Muscle of leg (tissue), 11 donors: ENCODE results near the gene MMP1. TPM values are rescaled to one million over a fixed set of nuclear protein-coding genes. Genes with fewer than 3 reads are reported as not detected.

Source experiments
- DNase-seq: peaks from one replicate; pipeline ENCODE4 v3.0.0; 2013
- H3K27ac ChIP-seq: one replicate; pipeline ENCODE4 v1.5.1; 2013; ENCODE audit warnings: mild to moderate bottlenecking, low read length, control low read depth
- H3K27me3 ChIP-seq: one replicate; pipeline ENCODE4 v1.6.1; 2013; ENCODE audit warnings: low read length; ENCODE audit not compliant: control insufficient read depth, insufficient read depth
- H3K36me3 ChIP-seq: one replicate; pipeline ENCODE4 v1.6.1; 2013; ENCODE audit warnings: low read length; ENCODE audit not compliant: control insufficient read depth, insufficient read depth
- H3K4me1 ChIP-seq: one replicate; pipeline ENCODE4 v1.6.1; 2013; ENCODE audit warnings: low read length; ENCODE audit not compliant: control insufficient read depth, insufficient read depth
- H3K4me3 ChIP-seq: one replicate; pipeline ENCODE4 v1.5.1; 2013; ENCODE audit warnings: low read length, control low read depth
- H3K9me3 ChIP-seq: replicated peaks from 2 replicates; pipeline ENCODE4 v1.6.1; 2013; ENCODE audit warnings: low read depth, low read length; ENCODE audit not compliant: control insufficient read depth
- WGBS: methylation state at CpG from one replicate; pipeline ENCODE4 v1.1.5; 2013; ENCODE audit warnings: missing lambda C conversion rate; ENCODE audit not compliant: insufficient coverage; 5-methylcytosine and 5-hydroxymethylcytosine counted together
- polyA plus RNA-seq, 8 donors: library from polyadenylated mRNA; unstranded; fragments of 120-200 nt; gene quantifications; one replicate each; pipeline versions ENCODE4 v1.2.1 to v1.2.3, GENCODE V29; 2013; ENCODE audit warnings: inconsistent platforms in 1 of 8, low replicate concordance in 1 of 8; ENCODE audit not compliant: insufficient read length in 8 of 8, insufficient read depth in 1 of 8
- total RNA-seq: library from RNA; stranded (reverse); fragments of 120-200 nt; gene quantifications from one replicate; pipeline ENCODE4 v1.2.4, GENCODE V29; 2013

MMP1 gene
- total and polyA plus RNA-seq, 9 donors = 0.04 to 3.8 (median 0.88) TPM

- Histone ChIP-seq H3K4me1 (no peaks in the 10 kb centered on the region), H3K27me3 (no peaks in the 10 kb centered on the region), H3K4me3 (no peak overlapping the region), H3K9me3 (no peaks in the 10 kb centered on the region), H3K36me3 (no peaks in the 10 kb centered on the region), H3K27ac (no peak overlapping the region)
- 62% methylated on average over 5 of the region's 8 CpGs for WGBS
- no peak for DNase-seq
Observed at GRCh38 chr11:102788334-102788995, 9.5 kb downstream of the MMP1 start.

DNA sequence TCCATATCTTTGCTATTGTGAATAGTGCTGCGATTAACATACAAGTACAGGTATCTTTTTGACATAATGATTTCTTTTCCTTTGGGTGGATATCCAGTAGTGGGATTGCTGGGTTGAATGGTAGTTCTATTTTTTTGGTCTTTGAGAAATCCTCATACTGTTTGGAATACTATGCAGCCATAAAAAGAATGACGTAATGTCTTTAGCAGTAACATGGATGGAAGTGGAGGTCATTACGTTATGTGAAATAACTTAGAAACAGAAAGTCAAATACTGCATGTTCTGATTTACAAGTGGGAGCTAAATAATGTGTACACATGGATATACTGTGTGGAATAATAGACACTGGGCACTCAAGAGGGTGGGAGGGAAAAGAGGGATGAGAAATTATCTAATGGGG, 13.6 kb downstream of the MMP1 start:
- Histone ChIP-seq H3K4me1 (no peaks in the 10 kb centered on the region), H3K27me3 (no peaks in the 10 kb centered on the region), H3K27ac (no peak overlapping the region), H3K36me3 (no peaks in the 10 kb centered on the region), H3K9me3 (no peaks in the 10 kb centered on the region), H3K4me3 (no peak overlapping the region)
- no peak for DNase-seq
- WGBS = 75% methylated on average over 1 of the region's 3 CpGs

- Histone ChIP-seq H3K36me3 (no peaks in the 10 kb centered on the region), H3K4me3 (no peak overlapping the region), H3K9me3 (no peaks in the 10 kb centered on the region), H3K27ac (no peak overlapping the region), H3K27me3 (no peaks in the 10 kb centered on the region), H3K4me1 (no peaks in the 10 kb centered on the region)
- 80% methylated on average over 1 of the region's 2 CpGs for WGBS
- no peak for DNase-seq
Observed at GRCh38 chr11:102783720-102784119, 14.2 kb downstream of the MMP1 start.

DNA sequence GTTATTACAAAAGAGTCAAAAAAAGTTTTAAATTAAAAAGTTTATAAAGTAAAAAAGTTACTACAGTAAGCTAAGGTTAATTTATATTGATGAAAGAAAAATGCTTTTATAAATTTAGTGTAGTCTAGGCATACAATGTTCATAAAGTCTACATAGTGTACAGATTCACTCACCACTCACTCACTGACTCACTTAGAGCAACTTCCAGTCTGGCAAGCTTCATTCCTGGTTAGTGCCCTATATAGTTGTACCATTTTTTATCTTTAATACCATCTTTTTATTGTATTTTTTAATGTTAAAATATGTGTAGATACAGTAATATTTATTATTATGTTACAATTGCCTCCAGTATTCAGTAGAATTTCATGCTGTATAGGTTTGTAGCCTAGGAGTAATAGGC, 14.9 kb downstream of the MMP1 start:
- no peak for DNase-seq
- no peaks in the 10 kb centered on the region for H3K27me3 ChIP-seq
- no peak overlapping the region for H3K27ac ChIP-seq
- H3K4me1 ChIP-seq = no peaks in the 10 kb centered on the region
- no peaks in the 10 kb centered on the region for H3K36me3 ChIP-seq
- H3K4me3 ChIP-seq = no peak overlapping the region
- H3K9me3 ChIP-seq = no peaks in the 10 kb centered on the region

- no peak for DNase-seq
- no CpG with 5 or more reads among the region's 2 CpGs for WGBS
- H3K27ac ChIP-seq = no peak overlapping the region
- H3K27me3 ChIP-seq = no peaks in the 10 kb centered on the region
- no peaks in the 10 kb centered on the region for H3K9me3 ChIP-seq
- no peaks in the 10 kb centered on the region for H3K4me1 ChIP-seq
- no peak overlapping the region for H3K4me3 ChIP-seq
- no peaks in the 10 kb centered on the region for H3K36me3 ChIP-seq
Observed at GRCh38 chr11:102781676-102782075, 16.3 kb downstream of the MMP1 start.

GRCh38 chr11:102780491-102780918, 17.5 kb downstream of the MMP1 start, which contains the start of gene MMP10:
Gene MMP10, minus strand, starts transcription at chr11:102780628. Its CDS starts 37 bp downstream, at chr11:102780591.
- no peaks in the 10 kb centered on the region for H3K4me1 ChIP-seq
- no peaks in the 10 kb centered on the region for H3K27me3 ChIP-seq
- H3K27ac ChIP-seq = no peak within 1 kb of the TSS
- H3K9me3 ChIP-seq = no peaks in the 10 kb centered on the region
- H3K4me3 ChIP-seq = no peak within 1 kb of the TSS
- no CpG with 5 or more reads among the region's 2 CpGs for WGBS
- peak; percentile 17 for DNase-seq
- no peaks in the 10 kb centered on the region for H3K36me3 ChIP-seq

- no peaks in the 10 kb centered on the region for H3K27me3 ChIP-seq
- no peaks in the 10 kb centered on the region for H3K9me3 ChIP-seq
- 93% methylated on average over 4 of the region's 5 CpGs for WGBS
- no peak overlapping the region for H3K4me3 ChIP-seq
- H3K4me1 ChIP-seq = no peaks in the 10 kb centered on the region
- H3K36me3 ChIP-seq = no peaks in the 10 kb centered on the region
- H3K27ac ChIP-seq = no peak overlapping the region
- DNase-seq = no peak
Observed at GRCh38 chr11:102776454-102776853, 21.5 kb downstream of the MMP1 start.

GRCh38 chr11:102773386-102773785, 24.6 kb downstream of the MMP1 start:
- H3K27me3 ChIP-seq = no peaks in the 10 kb centered on the region
- 57% methylated on average over 4 of the region's 4 CpGs for WGBS
- H3K4me3 ChIP-seq = no peak overlapping the region
- H3K36me3 ChIP-seq = no peaks in the 10 kb centered on the region
- H3K9me3 ChIP-seq = no peaks in the 10 kb centered on the region
- H3K27ac ChIP-seq = no peak overlapping the region
- no peaks in the 10 kb centered on the region for H3K4me1 ChIP-seq
- no peak for DNase-seq

DNA sequence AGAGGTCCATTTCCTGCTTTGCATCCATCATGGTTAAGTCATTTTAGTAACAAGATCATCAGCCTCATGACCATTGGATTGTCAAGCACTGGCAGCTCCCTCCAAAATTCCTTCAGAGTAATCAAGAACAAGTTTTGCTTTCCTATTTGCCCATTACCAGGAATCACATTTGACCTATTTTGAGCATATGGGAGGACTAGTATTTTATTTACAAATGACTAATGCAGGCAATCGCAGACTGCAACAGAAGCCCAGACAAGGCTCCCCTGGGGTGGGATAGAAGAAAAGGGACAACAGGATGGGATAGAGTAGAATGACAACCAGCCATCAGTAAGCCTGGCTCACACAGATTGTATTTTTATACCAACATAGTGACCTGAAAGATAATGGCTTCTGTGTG, 26.6 kb downstream of the MMP1 start:
- WGBS = 60% methylated on average over 1 of the region's 1 CpG
- no peaks in the 10 kb centered on the region for H3K36me3 ChIP-seq
- no peak overlapping the region for H3K27ac ChIP-seq
- H3K27me3 ChIP-seq = no peaks in the 10 kb centered on the region
- no peaks in the 10 kb centered on the region for H3K9me3 ChIP-seq
- no peaks in the 10 kb centered on the region for H3K4me1 ChIP-seq
- H3K4me3 ChIP-seq = no peak overlapping the region
- no peak for DNase-seq

DNA sequence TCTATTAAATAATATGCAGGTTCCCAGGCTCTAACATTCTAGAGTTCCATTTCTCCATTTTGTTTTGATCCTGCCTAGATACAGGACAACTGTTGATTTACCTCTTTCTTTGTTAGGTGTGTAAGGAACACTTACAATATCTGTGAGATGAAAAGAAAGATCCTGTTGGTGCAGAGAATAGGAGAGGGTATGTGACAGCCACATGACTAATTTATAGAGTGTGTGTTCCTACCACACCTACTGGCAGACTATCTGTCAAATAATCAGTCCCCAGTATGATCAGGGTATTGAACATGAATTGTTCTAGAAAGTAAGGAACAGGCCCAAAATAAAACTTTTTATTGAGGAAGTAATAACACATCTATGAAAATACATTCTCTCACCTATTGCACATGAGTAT, 27.8 kb downstream of the MMP1 start:
- Histone ChIP-seq H3K27me3 (no peaks in the 10 kb centered on the region), H3K27ac (no peak overlapping the region), H3K36me3 (no peaks in the 10 kb centered on the region), H3K4me3 (no peak overlapping the region), H3K4me1 (no peaks in the 10 kb centered on the region), H3K9me3 (no peaks in the 10 kb centered on the region)
- DNase-seq = no peak

- WGBS = 61% methylated on average over 9 of the region's 18 CpGs
- no peak for DNase-seq
- no peaks in the 10 kb centered on the region for H3K9me3 ChIP-seq
- H3K27ac ChIP-seq = no peak overlapping the region
- no peaks in the 10 kb centered on the region for H3K27me3 ChIP-seq
- no peaks in the 10 kb centered on the region for H3K36me3 ChIP-seq
- no peak overlapping the region for H3K4me3 ChIP-seq
- no peaks in the 10 kb centered on the region for H3K4me1 ChIP-seq
Observed at GRCh38 chr11:102767800-102768199, 30.2 kb downstream of the MMP1 start.
